KOPT-K1 (cell line): ENCODE measurements around the gene SSTR3.
"Not testable (repeated sequence)": the region's sequence is repeated elsewhere in the genome, so short reads cannot be mapped to it uniquely, and the experiment has no call there.

ENCODE experiments used
- H3K27ac ChIP-seq: fragments of 200-600 bp; sonication (generic); 2 replicates; pipeline ENCODE4 v1.5.1; 2016; ENCODE audit warnings: antibody characterized with exemption, mild to moderate bottlenecking, low read depth, low read length; ENCODE audit not compliant: poor library complexity, severe bottlenecking
- H3K36me3 ChIP-seq: fragments of 200-600 bp; sonication (generic); 2 replicates; pipeline ENCODE4 v1.5.1; 2017; ENCODE audit warnings: antibody characterized with exemption, mild to moderate bottlenecking, low read length, moderate library complexity; ENCODE audit not compliant: insufficient read depth
- H3K9me3 ChIP-seq: fragments of 200-600 bp; sonication (generic); 2 replicates; pipeline ENCODE4 v1.5.1; 2017; ENCODE audit warnings: antibody characterized with exemption, low read length, mild to moderate bottlenecking; ENCODE audit not compliant: insufficient read depth, poor library complexity, severe bottlenecking

The SSTR3 gene

GRCh38 chr22:37212174-37212906, at the start of gene SSTR3:
SSTR3 (minus strand) TSS chr22:37212477; CDS start chr22:37207803, 4,674 bp downstream.
- H3K27ac ChIP-seq = no peak within 1 kb of the TSS
- no peaks in the 10 kb centered on the region for H3K9me3 ChIP-seq
- H3K36me3 ChIP-seq = no peaks in the 10 kb centered on the region

GRCh38 chr22:37260901-37261336, 48.6 kb upstream of the SSTR3 start:
- Histone ChIP-seq H3K27ac (no peak overlapping the region), H3K9me3 (peaks cover 15% of the 10 kb centered on the region), H3K36me3 (no peaks in the 10 kb centered on the region)

DNA sequence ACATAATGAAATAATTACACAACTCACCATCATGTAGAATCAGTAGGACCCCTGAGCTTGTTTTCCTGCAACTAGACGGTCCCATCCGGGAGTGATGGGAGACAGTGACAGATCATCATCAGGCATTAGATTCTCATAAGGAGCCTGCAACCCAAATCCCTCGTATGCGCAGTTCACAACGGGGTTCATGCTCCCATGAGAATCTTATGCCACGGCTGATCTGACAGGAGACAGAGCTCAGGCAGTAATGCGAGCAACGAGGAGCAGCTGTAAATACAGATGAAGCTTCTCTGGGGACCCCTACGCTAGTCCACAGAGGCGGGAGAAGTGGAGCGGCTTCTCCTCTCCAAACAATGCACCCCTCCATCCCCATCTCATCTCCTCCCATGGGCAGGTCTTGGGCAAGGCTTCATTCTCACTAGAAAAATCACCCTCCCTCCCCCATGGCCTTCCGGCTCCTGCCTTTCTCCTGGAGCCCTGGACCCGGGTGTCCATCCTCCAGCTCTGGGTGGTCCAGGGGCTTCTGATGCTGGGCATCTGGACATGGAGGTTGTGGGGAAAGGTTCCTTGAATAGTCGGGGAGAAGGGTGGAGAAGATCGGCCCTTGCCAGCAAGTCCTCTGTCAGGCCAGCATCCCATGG, 48.0 kb upstream of the SSTR3 start:
- Histone ChIP-seq H3K9me3 (peaks cover 15% of the 10 kb centered on the region), H3K36me3 (no peaks in the 10 kb centered on the region), H3K27ac (no peak overlapping the region)

GRCh38 chr22:37259540-37260029, 47.3 kb upstream of the SSTR3 start:
- Histone ChIP-seq H3K9me3 (peaks cover 12% of the 10 kb centered on the region), H3K27ac (no peak overlapping the region), H3K36me3 (no peaks in the 10 kb centered on the region)

DNA sequence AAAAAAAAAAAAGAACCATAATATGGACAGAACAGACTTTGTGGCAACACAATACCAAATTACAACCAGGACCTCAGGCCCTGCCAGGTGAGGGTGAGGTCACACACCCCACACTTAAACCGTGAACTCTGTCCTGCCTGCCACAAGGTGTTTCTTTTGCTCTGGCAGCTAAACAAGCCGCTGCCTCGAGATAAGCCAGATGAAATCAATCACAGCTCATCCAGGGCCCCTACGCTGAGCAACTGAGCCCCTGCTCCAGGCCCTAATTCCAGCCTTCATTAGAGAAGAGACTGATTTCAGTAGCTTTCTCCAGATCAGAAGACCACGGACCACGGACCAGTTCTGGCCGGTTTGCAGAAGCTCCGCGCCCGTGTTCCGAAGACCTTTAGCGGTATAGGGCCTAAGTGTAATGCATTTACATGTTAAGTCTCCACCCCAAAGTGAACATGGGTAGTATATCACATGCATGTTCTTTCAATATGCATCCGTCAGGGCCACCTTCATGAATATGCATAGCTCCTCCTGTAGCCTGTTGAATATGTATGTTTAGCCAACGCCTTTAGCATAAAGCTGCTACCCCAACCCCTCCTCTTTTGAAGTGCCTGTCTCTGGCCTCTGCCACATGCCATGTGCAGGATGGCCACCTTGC, 46.6 kb upstream of the SSTR3 start:
- Histone ChIP-seq H3K27ac (no peak overlapping the region), H3K36me3 (no peaks in the 10 kb centered on the region), H3K9me3 (peaks cover 5% of the 10 kb centered on the region)

DNA sequence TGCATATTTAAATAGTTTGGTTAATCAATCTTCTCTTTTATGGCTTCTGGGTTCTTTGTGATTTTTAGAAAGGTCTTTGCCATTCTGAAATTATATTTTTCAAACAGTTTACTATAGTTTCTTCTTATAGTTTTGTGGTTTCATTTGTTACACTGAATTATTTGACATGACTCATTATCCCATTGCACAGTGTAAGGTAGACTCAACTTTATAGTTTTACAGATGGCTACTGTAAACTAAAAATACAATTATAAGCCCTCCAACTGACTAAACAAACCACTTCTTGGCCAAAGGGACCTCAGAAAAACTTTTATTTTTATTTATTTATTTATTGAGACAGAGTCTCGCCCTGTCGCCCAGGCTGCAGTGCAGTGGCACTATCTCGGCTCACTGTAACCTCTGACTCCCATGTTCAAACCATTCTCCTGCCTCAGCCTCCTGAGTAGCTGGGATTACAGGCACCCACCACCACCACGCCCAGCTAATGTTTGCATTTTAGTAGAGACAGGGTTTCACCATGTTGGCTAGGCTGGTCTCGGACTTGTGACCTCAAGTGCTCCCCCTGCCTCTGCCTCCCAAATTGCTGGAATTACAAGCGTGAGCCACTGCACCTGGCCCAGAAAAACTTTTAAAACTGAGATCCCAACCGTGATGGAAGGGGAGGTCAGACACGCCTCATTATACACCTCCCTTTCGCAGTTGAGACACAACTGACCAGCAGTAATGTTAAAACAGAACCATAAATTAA, 45.9 kb upstream of the SSTR3 start:
- H3K9me3 ChIP-seq = no peaks in the 10 kb centered on the region
- no peak overlapping the region for H3K27ac ChIP-seq
- H3K36me3 ChIP-seq = no peaks in the 10 kb centered on the region

GRCh38 chr22:37256075-37256726, 43.9 kb upstream of the SSTR3 start:
- Histone ChIP-seq H3K36me3 (no peaks in the 10 kb centered on the region), H3K27ac (no peak overlapping the region), H3K9me3 (no peaks in the 10 kb centered on the region)

DNA sequence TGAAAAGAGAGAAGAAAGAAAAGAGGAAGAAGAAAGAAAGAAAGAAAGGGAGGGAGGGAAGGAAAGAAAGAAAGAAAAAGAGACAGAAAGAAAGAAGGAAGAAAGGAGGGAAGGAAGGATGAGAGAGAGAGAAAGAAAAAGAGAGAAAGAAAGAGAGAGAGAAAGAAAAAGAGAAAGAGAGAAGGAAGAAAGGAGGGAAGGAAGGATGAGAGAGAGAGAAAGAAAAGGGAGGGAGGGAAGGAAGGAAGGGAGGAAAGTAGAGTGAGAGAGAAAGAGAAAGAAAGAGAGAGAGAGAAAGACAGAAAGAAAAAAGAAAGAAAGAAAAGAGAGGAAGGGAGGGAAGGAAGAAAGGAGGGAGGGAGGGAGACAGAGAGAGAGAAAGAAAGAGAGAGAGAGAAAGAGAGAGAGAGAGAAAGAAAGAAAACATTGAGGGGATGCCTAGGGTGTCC, 43.3 kb upstream of the SSTR3 start:
- H3K27ac ChIP-seq = no peak overlapping the region
- H3K9me3 ChIP-seq = no peaks in the 10 kb centered on the region
- no peaks in the 10 kb centered on the region for H3K36me3 ChIP-seq

GRCh38 chr22:37254867-37255233, 42.6 kb upstream of the SSTR3 start:
- Histone ChIP-seq H3K27ac (no peak overlapping the region), H3K36me3 (no peaks in the 10 kb centered on the region), H3K9me3 (no peaks in the 10 kb centered on the region)

DNA sequence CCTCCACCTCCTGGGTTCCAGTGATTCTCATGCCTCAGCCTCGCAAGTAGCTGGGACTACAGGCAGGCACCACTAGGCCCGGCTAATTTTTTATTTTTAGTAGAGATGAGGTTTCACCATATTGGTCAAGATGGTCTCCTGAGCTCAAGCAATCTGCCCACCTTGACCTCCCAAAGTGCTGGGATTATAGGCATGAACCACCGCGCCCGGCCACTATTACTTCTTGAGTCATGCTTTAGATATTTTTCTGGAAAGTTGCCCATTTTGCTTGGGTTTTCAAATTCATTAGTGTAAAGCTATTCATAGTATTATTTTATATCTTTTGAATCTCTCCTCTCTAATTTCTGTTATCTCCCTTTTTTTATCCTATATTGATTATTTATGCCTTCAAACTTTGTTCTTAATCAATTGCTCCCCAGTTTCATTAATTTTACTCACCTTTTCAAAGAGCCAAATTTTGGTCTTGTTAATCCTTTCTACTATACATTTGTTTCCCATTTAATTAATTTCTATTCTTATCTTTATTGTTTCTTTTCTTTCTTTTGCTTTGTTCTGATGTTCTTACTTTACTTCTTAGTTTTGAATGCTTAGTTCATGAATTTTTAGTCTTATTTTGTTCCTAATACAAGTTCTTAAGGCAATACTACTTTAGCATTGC, 42.1 kb upstream of the SSTR3 start:
- Histone ChIP-seq H3K27ac (no peak overlapping the region), H3K36me3 (no peaks in the 10 kb centered on the region), H3K9me3 (no peaks in the 10 kb centered on the region)

- Histone ChIP-seq H3K9me3 (no peaks in the 10 kb centered on the region), H3K27ac (no peak overlapping the region)
Measured at GRCh38 chr22:37253126-37253660, 40.9 kb upstream of the SSTR3 start.

GRCh38 chr22:37251836-37252235, 39.6 kb upstream of the SSTR3 start:
- H3K9me3 ChIP-seq, H3K27ac ChIP-seq: not testable (repeated sequence)

More at GRCh38 chr22:37253126-37253660, 40.9 kb upstream of the SSTR3 start:
- no peaks in the 10 kb centered on the region for H3K36me3 ChIP-seq

DNA sequence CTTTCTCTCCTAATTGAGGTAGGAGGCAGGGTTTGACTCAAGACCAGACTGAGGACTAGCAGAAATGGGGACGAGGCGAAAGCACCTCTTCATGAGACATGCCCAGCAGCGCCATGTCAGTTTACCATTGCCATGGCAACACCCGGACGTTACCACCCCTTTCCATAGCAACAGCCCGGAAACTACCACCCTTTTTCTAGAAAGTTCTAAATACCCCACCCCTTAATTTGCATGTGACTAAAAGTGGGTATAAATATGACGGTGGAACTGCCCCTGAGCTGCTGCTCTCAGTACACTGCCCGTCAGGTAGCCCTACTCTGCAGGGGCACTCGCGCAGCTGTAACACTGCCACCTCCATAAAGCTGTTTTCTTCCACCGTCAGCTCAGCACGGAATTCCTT, 37.7 kb upstream of the SSTR3 start:
- Histone ChIP-seq H3K9me3 (no peaks in the 10 kb centered on the region), H3K36me3 (no peaks in the 10 kb centered on the region), H3K27ac (no peak overlapping the region)

More at GRCh38 chr22:37251836-37252235, 39.6 kb upstream of the SSTR3 start:
- not testable (repeated sequence) for H3K36me3 ChIP-seq

- Histone ChIP-seq H3K9me3 (no peaks in the 10 kb centered on the region), H3K27ac (no peak overlapping the region)
Measured at GRCh38 chr22:37248251-37248650, 36.0 kb upstream of the SSTR3 start.

More at GRCh38 chr22:37248251-37248650, 36.0 kb upstream of the SSTR3 start:
- H3K36me3 ChIP-seq = no peaks in the 10 kb centered on the region
